DMS153 treated with DMSO at 0.1 percent for 48 hours (cell line): ENCODE results near the gene SYNJ2.
"Not testable (repeated sequence)": the region's sequence is repeated elsewhere in the genome, so short reads cannot be mapped to it uniquely, and the experiment has no call there.

Experiments
- DNase-seq: peaks from one replicate; lab custom pipeline; 2025; ENCODE audit not compliant: unreplicated experiment; lab: John Stamatoyannopoulos, UW

The SYNJ2 gene

GRCh38 chr6:157954150-157955117 lies 27.2 kb upstream of the SYNJ2 start:
- DNase-seq, result no peak

- no peak for DNase-seq
These were observed 26.0 kb upstream of the SYNJ2 start for GRCh38 chr6:157955675-157956074.

DNA sequence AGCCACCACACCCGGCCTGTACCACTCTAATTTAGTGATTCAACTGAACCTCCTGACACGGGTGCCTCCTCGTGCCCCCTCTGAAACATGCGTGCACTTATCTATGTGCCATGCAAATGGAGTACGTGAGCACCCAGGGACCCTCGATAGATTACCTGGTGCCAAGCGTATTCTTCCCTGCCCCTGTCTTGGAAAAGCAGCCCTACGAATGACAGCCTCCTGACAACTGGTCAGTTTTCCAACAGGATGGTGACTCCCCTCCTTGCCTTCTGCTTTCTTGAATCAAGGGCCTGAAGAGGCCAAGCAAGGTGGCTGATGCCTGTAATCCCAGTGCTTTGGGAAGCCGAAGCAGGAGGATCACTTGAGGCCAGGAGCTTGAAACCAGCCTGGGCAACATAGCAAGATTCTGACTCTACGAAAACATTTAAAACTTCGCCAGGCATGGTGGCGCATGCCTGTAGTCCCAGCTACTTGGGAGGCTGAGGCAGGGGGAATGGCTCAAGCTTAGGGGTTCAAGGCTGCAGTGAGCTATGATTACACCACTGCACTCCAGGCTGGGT lies 25.4 kb upstream of the SYNJ2 start:
- DNase-seq, result no peak

GRCh38 chr6:157959451-157960227 lies 22.0 kb upstream of the SYNJ2 start:
- DNase-seq, result no peak

DNA sequence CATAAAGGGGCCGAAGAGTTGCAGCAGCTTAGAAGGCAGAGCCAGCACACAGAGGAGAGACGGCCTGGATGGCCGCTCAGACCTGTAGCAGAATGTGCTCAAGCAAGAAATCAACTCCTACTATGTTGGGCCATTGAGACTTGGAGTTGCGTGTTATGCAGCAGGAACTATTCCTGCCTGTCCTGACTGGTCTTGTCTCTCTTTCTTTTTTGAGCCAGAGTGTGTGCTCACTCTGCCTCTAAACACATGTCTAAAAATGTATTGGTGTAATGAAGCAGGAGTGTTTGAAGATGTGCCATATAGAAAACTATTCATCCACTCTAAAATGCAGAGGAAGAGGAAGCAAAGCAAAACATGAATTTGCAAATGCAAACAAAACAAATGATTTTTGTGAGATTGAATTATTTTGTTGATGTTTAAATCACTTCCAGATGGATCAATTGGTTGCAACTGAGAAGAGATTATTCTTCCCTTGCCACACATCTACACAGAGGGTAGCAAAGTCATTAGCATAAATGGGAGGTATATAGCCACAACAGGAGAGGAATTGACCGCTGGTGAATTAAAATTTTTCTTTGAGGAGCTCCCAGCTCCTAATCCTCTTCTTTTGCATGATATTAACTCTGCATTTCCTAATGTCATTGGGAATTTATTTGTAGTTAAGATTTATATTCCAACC lies 20.4 kb upstream of the SYNJ2 start:
- no peak for DNase-seq

GRCh38 chr6:157961832-157962575 lies 19.7 kb upstream of the SYNJ2 start:
- no peak for DNase-seq

DNA sequence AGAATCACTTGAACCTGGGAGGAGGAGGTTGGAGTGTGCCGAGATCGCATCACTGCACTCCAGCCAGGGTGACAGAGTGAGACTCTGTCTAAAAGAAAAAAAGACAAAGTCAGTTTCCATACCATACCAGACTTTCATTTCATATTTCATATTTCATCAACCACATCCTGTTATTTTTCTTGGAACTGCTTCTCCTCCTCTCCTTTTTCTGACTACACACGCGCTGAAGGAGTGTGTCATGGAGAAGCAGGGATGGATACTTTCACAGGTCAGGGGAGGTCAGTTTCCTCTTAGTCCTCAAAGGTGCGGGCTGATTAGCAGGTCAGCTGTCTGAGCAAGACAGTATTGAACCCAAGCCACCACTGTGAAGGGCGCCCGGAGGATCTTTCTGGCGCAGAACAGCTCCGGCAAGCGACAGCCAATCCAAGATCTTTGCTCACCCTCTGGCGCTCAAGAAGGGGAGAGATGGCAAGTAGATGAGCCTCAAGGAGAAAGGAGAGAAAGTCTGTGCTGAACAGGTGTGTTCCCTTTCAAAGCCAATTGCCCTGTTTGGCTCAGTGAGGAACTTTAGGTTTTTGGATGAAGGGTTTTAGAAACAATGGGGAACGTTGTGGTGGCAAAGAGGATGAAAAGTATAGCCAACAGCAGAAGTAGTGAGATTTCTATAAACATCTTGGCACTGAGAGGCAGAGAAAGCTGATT lies 18.9 kb upstream of the SYNJ2 start:
- DNase-seq, result no peak

DNA sequence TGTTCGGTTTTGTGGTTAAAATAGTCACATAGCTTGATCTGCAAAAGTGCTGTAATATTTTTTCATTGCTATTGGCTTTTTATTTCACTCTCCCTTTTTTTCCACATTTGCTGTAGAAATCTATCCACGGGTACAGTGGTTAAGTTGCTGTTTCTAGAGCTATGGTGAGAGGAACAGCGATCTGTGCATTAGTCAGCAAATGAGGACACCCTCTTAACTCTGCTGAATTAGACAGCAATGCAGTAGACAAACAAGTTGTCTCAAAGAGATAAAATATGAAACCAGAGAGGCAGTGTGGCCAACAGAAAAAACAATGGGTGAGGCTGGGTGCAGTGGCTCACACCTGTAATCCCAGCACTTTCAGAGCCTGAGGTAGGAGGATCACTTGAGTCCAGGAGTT lies 17.6 kb upstream of the SYNJ2 start:
- no peak for DNase-seq

DNA sequence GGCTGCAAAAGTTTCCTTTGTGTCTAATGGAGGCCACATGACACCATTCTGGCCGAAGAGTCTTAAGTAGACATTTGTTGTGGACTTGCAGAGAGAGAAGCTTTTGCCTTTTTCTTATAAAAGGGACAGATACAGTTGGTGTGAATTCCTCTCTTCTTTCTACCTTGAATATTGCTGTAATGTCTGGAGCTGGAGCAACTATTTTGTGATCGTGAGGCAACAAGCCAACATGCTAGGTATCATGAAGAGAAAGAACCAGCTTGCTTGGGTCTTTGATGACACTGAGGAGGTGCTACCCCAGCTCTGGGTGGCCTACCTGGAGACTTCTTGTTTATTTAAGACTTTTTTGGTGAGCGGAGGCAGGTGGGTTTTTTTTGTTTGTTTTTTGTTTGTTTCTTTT lies 16.3 kb upstream of the SYNJ2 start:
- no peak for DNase-seq

GRCh38 chr6:157966589-157966977 lies 15.1 kb upstream of the SYNJ2 start:
- DNase-seq, result no peak

- DNase-seq, result peak; percentile 63
These were observed 14.6 kb upstream of the SYNJ2 start for GRCh38 chr6:157967020-157967419.

DNA sequence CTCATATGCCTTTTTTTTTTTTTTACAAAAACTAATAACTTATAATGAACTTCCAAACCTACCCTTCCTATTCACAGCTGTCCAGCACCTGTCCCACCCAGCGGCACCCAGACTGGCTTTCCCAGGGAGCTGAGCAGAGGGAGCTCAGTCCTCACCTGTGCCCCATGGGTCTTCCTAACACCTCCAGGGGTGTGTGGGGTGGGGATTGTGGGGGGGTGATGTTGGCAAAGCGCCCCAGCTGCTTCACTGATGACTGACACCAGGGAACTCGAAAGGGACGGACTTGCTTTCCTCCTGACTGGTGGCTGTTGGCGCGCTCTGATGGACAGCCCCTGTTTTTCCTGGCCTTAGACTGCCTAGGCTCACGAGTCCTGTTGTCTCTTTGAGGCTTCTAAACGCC lies 14.2 kb upstream of the SYNJ2 start:
- DNase-seq, result no peak

DNA sequence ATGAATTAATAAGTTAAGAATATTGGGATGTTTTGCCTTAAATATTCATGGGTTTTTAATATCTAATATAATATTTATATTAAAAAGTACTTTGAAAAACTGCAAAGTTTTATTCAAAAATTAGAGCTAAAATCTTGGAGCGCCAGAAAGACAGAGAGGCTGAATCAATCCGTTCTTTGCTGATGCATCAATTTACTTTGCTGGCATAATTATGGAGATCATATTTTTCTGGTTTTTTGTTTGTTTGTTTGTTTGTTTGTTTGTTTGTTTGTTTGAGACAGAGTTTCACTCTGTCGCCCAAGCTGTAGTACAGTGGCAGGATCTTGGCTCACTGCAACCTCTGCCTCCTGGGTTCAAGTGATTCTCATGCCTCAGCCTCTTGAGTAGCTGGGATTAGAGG lies 9.5 kb upstream of the SYNJ2 start:
- not testable (repeated sequence) for DNase-seq

DNA sequence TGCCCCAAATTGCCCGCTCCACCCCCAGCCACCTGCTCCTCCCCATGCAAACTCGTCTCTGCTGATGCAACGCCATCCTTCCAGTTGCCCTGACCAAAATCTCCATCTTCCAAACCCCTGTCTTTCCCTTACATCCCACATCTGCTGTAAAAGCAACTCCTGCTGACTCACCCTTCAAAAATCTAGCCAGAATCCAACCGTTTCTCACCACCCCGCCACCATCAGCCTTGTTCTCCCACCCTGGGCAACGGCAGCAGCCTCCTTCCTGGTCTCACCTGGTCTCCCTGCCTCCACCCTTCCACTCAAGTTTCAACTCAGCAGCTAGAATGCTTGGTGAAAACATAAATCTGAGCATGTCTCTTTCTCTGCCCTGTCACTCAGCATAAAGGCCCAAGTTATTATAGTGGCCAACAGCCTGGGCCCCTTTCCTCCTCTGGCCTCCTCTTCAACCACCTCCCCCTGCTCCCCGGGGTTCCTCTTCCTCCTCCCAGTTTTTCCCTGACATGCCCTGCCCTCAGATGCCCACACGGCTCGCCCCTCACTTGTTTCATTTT lies 7.2 kb upstream of the SYNJ2 start:
- no peak for DNase-seq

DNA sequence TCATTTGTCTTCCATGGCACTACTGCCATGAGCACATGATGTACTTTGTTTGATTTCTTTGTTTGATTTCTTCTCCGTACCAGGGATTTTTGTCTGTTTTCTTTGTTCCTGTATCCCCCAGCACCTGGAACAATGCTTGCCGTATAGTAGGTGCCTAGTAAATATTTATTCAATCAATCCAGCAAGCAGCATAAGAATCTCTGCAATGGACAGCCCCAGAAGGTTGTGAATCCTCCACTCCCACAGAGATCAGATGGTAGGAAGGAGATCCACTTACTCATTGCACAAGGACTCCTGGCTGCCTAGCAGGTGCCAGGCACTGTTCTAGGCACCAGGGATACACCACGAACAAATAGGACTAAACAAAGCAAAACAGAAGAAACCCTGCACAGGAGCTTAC lies 6.7 kb upstream of the SYNJ2 start:
- no peak for DNase-seq

- DNase-seq, result no peak
These were observed 6.2 kb upstream of the SYNJ2 start for GRCh38 chr6:157975456-157975855.

DNA sequence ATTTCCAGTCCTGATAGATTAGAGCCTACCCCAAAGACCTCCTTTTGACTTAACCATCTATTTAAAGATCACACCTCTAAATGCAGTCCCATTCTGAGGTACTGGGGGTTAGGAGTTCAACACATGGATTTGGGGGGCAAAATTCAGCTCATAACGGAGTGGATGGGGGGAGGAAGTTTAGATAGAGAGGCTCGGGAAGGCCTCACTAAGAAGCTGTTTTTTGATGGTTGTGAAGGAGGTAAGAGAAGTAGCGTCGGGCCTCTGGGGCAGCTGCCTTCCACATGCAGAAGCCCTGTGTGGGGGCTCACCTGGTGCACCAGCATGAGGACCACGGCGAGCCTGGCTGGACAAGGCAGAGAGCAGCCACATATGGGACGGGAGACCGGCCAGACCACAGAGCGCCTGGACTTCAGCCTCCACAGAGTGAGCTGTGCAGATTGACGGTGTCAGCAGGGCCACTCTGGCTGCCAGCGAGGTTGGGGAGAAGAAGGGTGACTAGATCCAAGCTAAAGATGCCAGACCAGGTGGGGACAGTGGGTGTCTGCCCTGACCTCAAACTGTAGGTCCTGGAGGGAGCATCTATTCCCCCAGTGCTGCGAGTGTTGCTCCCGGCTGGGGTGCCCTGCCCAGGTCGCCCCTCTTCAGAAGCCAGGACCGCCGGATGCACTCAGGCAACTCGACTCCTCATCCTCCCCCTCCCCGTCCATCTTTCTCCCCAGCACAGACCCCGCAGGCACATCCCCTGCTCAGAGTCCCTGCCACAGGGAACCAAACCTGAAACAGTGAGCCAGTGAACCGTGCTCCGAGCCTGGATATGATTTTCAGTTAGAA lies 5.1 kb upstream of the SYNJ2 start:
- no peak for DNase-seq

- no peak for DNase-seq
These were observed 4.4 kb upstream of the SYNJ2 start for GRCh38 chr6:157977176-157977804.
